B cell (primary cell): ENCODE results near the gene NKAIN2. TPM values are rescaled to one million over a fixed set of nuclear protein-coding genes. Genes with fewer than 3 reads are reported as not detected.

ENCODE experiments used
- ATAC-seq: fragments of 200-7000 bp; cut with Tn5 transposase; one replicate; pipeline ENCODE4 v1.10.0; 2021; ENCODE audit warnings: low read depth, mild to moderate bottlenecking, moderate number of reproducible peaks, moderate library complexity
- CTCF ChIA-PET: fragments of 350-600 bp; sonication (Branson Sonifier 250); formaldehyde crosslinking; loops from one replicate; lab custom pipeline; 2021; ENCODE audit warnings: antibody characterized with exemption, inconsistent platforms; lab: Charles Lee
- POLR2A ChIA-PET: fragments of 350-600 bp; sonication (Branson Sonifier 250); formaldehyde crosslinking; loops from one replicate; lab custom pipeline; 2021; ENCODE audit warnings: antibody characterized with exemption; lab: Charles Lee
- DNase-seq: peaks from one replicate; pipeline ENCODE4 v3.0.0; 2013
- H2AFZ ChIP-seq: 2 replicates; pipeline ENCODE4 v1.6.1; 2012; ENCODE audit warnings: mild to moderate bottlenecking, low read depth, low read length; ENCODE audit not compliant: insufficient read depth, poor library complexity, severe bottlenecking
- H3K27ac ChIP-seq, 2 donors: 1 replicate in 1 of 2; 2 replicates in 1 of 2; pipeline ENCODE4 v1.5.1; 2012 to 2013; ENCODE audit warnings: low read length in 2 of 2, mild to moderate bottlenecking in 2 of 2, moderate library complexity in 1 of 2
- H3K27me3 ChIP-seq, 4 experiments: fragments of 200-600 bp in 1 of 4; sonication (generic) in 1 of 4; replicated peaks in 1 of 4; 1 replicate in 2 of 4; 2 replicates in 2 of 4; pipeline versions ENCODE4 v1.6.1 to v1.7.0; 2013 to 2016; ENCODE audit warnings: low read length in 3 of 4, mild to moderate bottlenecking in 2 of 4, mixed read lengths in 1 of 4, moderate library complexity in 1 of 4; ENCODE audit not compliant: insufficient read depth in 4 of 4, control insufficient read depth in 3 of 4; ENCODE audit errors: control extremely low read depth in 1 of 4
- H3K36me3 ChIP-seq, 2 experiments: replicated peaks in 1 of 2; 1 replicate in 1 of 2; 2 replicates in 1 of 2; pipeline versions ENCODE4 v1.6.1 to v1.7.1; 2013; ENCODE audit warnings: low read length in 1 of 2; ENCODE audit not compliant: insufficient read depth in 2 of 2, control insufficient read depth in 1 of 2; ENCODE audit errors: control extremely low read depth in 1 of 2, extremely low read depth in 1 of 2
- H3K4me1 ChIP-seq, 2 donors: fragments of 200-600 bp in 1 of 2; sonication (generic) in 1 of 2; 1 replicate in 1 of 2; 2 replicates in 1 of 2; pipeline versions ENCODE4 v1.5.1 to v1.6.1; 2013 to 2017; ENCODE audit warnings: low read length in 2 of 2; ENCODE audit not compliant: control insufficient read depth in 2 of 2, insufficient read depth in 2 of 2
- H3K4me2 ChIP-seq: replicated peaks from 2 replicates; pipeline ENCODE3; 2012; ENCODE audit warnings: mild to moderate bottlenecking, low read depth, low read length; ENCODE audit not compliant: poor library complexity, severe bottlenecking
- H3K4me3 ChIP-seq, 5 experiments: fragments of 200-600 bp in 1 of 5; sonication (generic) in 1 of 5; 1 replicate in 3 of 5; 2 replicates in 2 of 5; pipeline versions ENCODE4 v1.5.1 to v1.7.0; 2011 to 2016; ENCODE audit warnings: low read length in 4 of 5, mild to moderate bottlenecking in 4 of 5, low read depth in 2 of 5, control low read depth in 1 of 5, moderate library complexity in 1 of 5; ENCODE audit not compliant: insufficient read depth in 1 of 5; ENCODE audit errors: control extremely low read depth in 1 of 5, extremely low read depth in 1 of 5
- H3K79me2 ChIP-seq: fragments of 200-600 bp; sonication (generic); one replicate; pipeline ENCODE4 v1.6.0; 2016; ENCODE audit warnings: low read length; ENCODE audit not compliant: control insufficient read depth, insufficient read depth
- H3K9ac ChIP-seq: fragments of 200-600 bp; sonication (generic); 2 replicates; pipeline ENCODE4 v1.6.1; 2017; ENCODE audit warnings: mild to moderate bottlenecking, low read length, moderate library complexity
- H3K9me3 ChIP-seq, 3 donors: one replicate each; pipeline versions ENCODE4 v1.6.1 to v1.7.1; 2013; ENCODE audit warnings: low read length in 2 of 3; ENCODE audit not compliant: control insufficient read depth in 2 of 3, insufficient read depth in 1 of 3; ENCODE audit errors: control extremely low read depth in 1 of 3
- H4K20me1 ChIP-seq: 2 replicates; pipeline ENCODE4 v1.6.0; 2012; ENCODE audit warnings: mild to moderate bottlenecking, low read length; ENCODE audit not compliant: insufficient read depth, control insufficient read depth, poor library complexity, severe bottlenecking
- H3K27ac Mint-ChIP-seq: one replicate; pipeline ENCODE4 v1.8.0; 2021; ENCODE audit warnings: mixed read lengths
- H3K27me3 Mint-ChIP-seq: one replicate; pipeline ENCODE4 v1.8.0; 2021; ENCODE audit warnings: mixed read lengths
- H3K4me1 Mint-ChIP-seq: one replicate; pipeline ENCODE4 v1.8.0; 2021; ENCODE audit warnings: mixed read lengths
- H3K4me3 Mint-ChIP-seq: one replicate; pipeline ENCODE4 v1.8.0; 2021; ENCODE audit warnings: mixed read lengths
- H3K9me3 Mint-ChIP-seq: one replicate; pipeline ENCODE4 v1.8.0; 2022; ENCODE audit warnings: mixed read lengths; ENCODE audit not compliant: insufficient read depth
- EZH2 ChIP-seq: IDR thresholded peaks from 2 replicates; pipeline ENCODE4 v1.6.1; 2012; ENCODE audit warnings: borderline replicate concordance, low read depth, mild to moderate bottlenecking, moderate library complexity, low read length; ENCODE audit not compliant: insufficient read depth, poor library complexity, severe bottlenecking
- WGBS: methylation state at CpG from one replicate; pipeline ENCODE4 v1.1.5; 2013; ENCODE audit warnings: missing lambda C conversion rate; ENCODE audit not compliant: insufficient coverage; 5-methylcytosine and 5-hydroxymethylcytosine counted together
- intact Hi-C: fragments of 100-400 bp; cut with micrococcal nuclease; formaldehyde crosslinking; loops from one replicate; pipeline ENCODE4 v1.10.0; 2022
- polyA plus RNA-seq: library from polyadenylated mRNA; depleted of rRNA; stranded (reverse); fragments of >200 nt; gene quantifications from 2 replicates; pipeline ENCODE4 v1.2.3, GENCODE V29; 2012
- total RNA-seq, 2 donors: library from RNA; stranded (reverse); fragments of 120-200 nt in 1 of 2; gene quantifications; 1 replicate in 1 of 2; 2 replicates in 1 of 2; pipeline versions ENCODE4 v1.2.3 to v1.2.4, GENCODE V29; 2013 to 2022
- TF ChIP-seq, protein P1 (sequence below): fragments of 200-600 bp; IDR thresholded peaks from one replicate; pipeline ENCODE4 v1.8.0; 2022; ENCODE audit warnings: antibody characterized with exemption, mild to moderate bottlenecking

Gene NKAIN2
- total and polyA plus RNA-seq, 2 donors (not counting 1 experiment from before 2014, with no cell fraction given) = not detected

- Histone ChIP-seq H3K9ac (no peak overlapping the region), H2AFZ (no peak overlapping the region), H3K27me3 (peaks cover 0 to 17% (median 7%) of the 10 kb centered on the region in 4 experiments), H4K20me1 (no peaks in the 10 kb centered on the region), H3K9me3 (no peaks in the 10 kb centered on the region), H3K4me2 (no peak overlapping the region), H3K36me3 (no peaks in the 10 kb centered on the region), H3K79me2 (no peaks in the 10 kb centered on the region), H3K4me1 (peaks cover 11 to 12% of the 10 kb centered on the region in 2 donors), H3K4me3 (no peak overlapping the region), H3K27ac (no peak overlapping the region)
- ATAC-seq (no peak), DNase-seq (no peak)
- H3K27me3 Mint-ChIP-seq = peaks cover 43% of the 10 kb centered on the region
- H3K4me3 Mint-ChIP-seq = no peak overlapping the region
- ChIA-PET CTCF (no interaction called here), POLR2A (no interaction called here)
- TF ChIP-seq, protein P1, sequence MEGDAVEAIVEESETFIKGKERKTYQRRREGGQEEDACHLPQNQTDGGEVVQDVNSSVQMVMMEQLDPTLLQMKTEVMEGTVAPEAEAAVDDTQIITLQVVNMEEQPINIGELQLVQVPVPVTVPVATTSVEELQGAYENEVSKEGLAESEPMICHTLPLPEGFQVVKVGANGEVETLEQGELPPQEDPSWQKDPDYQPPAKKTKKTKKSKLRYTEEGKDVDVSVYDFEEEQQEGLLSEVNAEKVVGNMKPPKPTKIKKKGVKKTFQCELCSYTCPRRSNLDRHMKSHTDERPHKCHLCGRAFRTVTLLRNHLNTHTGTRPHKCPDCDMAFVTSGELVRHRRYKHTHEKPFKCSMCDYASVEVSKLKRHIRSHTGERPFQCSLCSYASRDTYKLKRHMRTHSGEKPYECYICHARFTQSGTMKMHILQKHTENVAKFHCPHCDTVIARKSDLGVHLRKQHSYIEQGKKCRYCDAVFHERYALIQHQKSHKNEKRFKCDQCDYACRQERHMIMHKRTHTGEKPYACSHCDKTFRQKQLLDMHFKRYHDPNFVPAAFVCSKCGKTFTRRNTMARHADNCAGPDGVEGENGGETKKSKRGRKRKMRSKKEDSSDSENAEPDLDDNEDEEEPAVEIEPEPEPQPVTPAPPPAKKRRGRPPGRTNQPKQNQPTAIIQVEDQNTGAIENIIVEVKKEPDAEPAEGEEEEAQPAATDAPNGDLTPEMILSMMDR = no peak
- no peak for TF ChIP-seq EZH2
- intact Hi-C loops = no loop called here
- peaks cover 14% of the 10 kb centered on the region for H3K4me1 Mint-ChIP-seq
- H3K9me3 Mint-ChIP-seq = no peaks in the 10 kb centered on the region
- H3K27ac Mint-ChIP-seq = no peak overlapping the region
- no CpG with 5 or more reads among the region's 2 CpGs for WGBS
Measured at GRCh38 chr6:123806561-123806960, 2.9 kb downstream of the NKAIN2 start.

DNA sequence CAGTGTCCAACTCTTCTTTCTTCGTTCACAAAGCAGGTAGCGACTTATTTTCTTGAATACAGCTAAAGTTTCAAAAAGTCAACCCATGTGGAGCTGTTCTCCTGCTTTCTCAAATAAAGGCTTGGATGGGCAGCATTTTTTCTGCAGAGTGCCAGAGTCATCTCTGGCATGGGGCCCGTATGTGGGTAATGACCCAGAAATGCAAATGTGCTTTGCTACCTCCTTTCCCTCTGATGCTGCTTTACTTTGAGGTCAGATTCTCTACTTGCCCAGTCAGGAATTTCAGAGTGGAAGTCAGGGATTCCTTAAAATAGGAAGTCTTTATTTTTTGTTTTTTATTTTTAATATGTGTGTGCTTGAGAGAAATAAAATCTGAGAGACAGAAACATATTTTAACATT, 4.9 kb downstream of the NKAIN2 start:
- ChIA-PET CTCF (no interaction called here), POLR2A (no interaction called here)
- Histone ChIP-seq H3K4me3 (no peak overlapping the region), H3K27ac (no peak overlapping the region), H4K20me1 (no peaks in the 10 kb centered on the region), H3K27me3 (peaks cover 0 to 5% (median 2%) of the 10 kb centered on the region in 4 experiments), H3K4me1 (peaks cover 4 to 5% of the 10 kb centered on the region in 2 donors), H3K9me3 (no peaks in the 10 kb centered on the region), H2AFZ (no peak overlapping the region), H3K79me2 (no peaks in the 10 kb centered on the region), H3K9ac (no peak overlapping the region), H3K4me2 (no peak overlapping the region), H3K36me3 (no peaks in the 10 kb centered on the region)
- intact Hi-C loops = no loop called here
- DNase-seq = no peak
- peaks cover 32% of the 10 kb centered on the region for H3K27me3 Mint-ChIP-seq
- TF ChIP-seq EZH2 = no peak
- TF ChIP-seq, protein P1 = no peak
- no peak for ATAC-seq
- H3K27ac Mint-ChIP-seq = no peak overlapping the region
- H3K4me1 Mint-ChIP-seq = peaks cover 6% of the 10 kb centered on the region
- 46% methylated on average over 3 of the region's 3 CpGs for WGBS
- H3K4me3 Mint-ChIP-seq = no peak overlapping the region
- H3K9me3 Mint-ChIP-seq = no peaks in the 10 kb centered on the region
